Dendritic cell treated with granulocyte-macrophage colony-stimulating factor and Interleukin-4, amounts not matched to agents 40 ng/mL and 50 ng/mL, for 4 days (primary cell): ENCODE measurements around the gene PPHLN1.

Source experiments
- H3K27ac Mint-ChIP-seq: one replicate; pipeline ENCODE4 v1.8.0; 2022; ENCODE audit warnings: mild to moderate bottlenecking, mixed read lengths
- H3K27me3 Mint-ChIP-seq: one replicate; pipeline ENCODE4 v1.8.0; 2022; ENCODE audit warnings: mild to moderate bottlenecking, mixed read lengths
- H3K36me3 Mint-ChIP-seq: one replicate; pipeline ENCODE4 v1.8.0; 2022; ENCODE audit warnings: low read depth, mixed read lengths
- H3K4me1 Mint-ChIP-seq: one replicate; pipeline ENCODE4 v1.8.0; 2022; ENCODE audit warnings: low read depth, mixed read lengths
- H3K4me3 Mint-ChIP-seq: one replicate; pipeline ENCODE4 v1.8.0; 2022; ENCODE audit warnings: mild to moderate bottlenecking, moderate library complexity, mixed read lengths
- H3K9me3 Mint-ChIP-seq: one replicate; pipeline ENCODE4 v1.8.0; 2022; ENCODE audit warnings: mixed read lengths
- intact Hi-C: fragments of 100-400 bp; cut with micrococcal nuclease; formaldehyde crosslinking; loops from one replicate; pipeline ENCODE4 v1.15.0; 2022

PPHLN1 gene

DNA sequence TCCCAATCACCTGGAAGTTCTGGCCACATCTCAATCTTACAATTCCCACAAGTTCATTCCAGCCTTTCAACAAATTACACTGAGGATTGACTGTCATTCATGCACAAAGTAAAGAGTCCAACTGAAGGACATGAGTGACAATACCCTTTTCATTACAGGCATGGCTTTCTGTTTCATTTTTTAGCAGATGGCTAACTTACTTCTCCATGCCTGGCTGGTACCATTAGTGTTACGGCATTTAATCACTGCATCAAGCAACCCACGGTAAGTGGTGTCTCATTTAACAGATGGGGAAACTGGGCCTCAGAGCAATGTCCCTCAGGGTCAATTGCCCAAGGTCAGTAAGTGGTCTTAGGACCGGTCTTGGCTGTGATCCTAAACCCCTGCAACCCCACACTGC lies 149.1 kb downstream of the PPHLN1 start:
- intact Hi-C loops = no loop called here
- H3K9me3 Mint-ChIP-seq = no peaks in the 10 kb centered on the region
- no peak overlapping the region for H3K27ac Mint-ChIP-seq
- H3K4me1 Mint-ChIP-seq = peaks cover 2% of the 10 kb centered on the region
- H3K36me3 Mint-ChIP-seq = no peaks in the 10 kb centered on the region
- peaks cover 19% of the 10 kb centered on the region for H3K27me3 Mint-ChIP-seq
- H3K4me3 Mint-ChIP-seq = no peak overlapping the region

GRCh38 chr12:42477941-42478340 lies 152.0 kb downstream of the PPHLN1 start:
- H3K27ac Mint-ChIP-seq = no peak overlapping the region
- no peaks in the 10 kb centered on the region for H3K9me3 Mint-ChIP-seq
- H3K36me3 Mint-ChIP-seq = no peaks in the 10 kb centered on the region
- peaks cover 46% of the 10 kb centered on the region for H3K27me3 Mint-ChIP-seq
- intact Hi-C loops = no loop called here
- no peaks in the 10 kb centered on the region for H3K4me1 Mint-ChIP-seq
- H3K4me3 Mint-ChIP-seq = no peak overlapping the region

DNA sequence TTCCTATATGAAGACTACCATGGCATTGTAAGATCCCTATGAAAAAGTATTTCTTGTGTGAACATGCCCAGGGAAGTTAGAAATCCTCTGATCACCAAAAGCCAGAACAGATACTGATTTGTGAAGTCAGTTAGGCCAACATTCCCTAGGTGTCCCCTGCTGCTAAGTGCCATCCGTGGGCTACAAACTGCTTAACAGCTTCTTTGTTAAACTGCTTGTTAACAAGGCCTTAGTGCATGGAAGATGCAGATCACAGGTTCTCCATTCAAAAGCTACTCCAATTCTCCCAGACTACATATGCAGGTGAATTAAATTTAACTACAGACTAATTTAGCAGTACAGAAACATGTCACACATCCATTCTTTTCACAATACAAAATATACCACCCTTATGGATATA lies 155.4 kb downstream of the PPHLN1 start:
- no peaks in the 10 kb centered on the region for H3K9me3 Mint-ChIP-seq
- H3K36me3 Mint-ChIP-seq = peaks cover 9% of the 10 kb centered on the region
- H3K4me1 Mint-ChIP-seq = peaks cover 8% of the 10 kb centered on the region
- no peak overlapping the region for H3K27ac Mint-ChIP-seq
- intact Hi-C loops = loop anchor here (5.0 kb wide), 3 partner anchors 106 to 856 kb away; partner anchors contain the start of gene PRICKLE1
- H3K4me3 Mint-ChIP-seq = no peak overlapping the region
- peaks cover 70% of the 10 kb centered on the region for H3K27me3 Mint-ChIP-seq

DNA sequence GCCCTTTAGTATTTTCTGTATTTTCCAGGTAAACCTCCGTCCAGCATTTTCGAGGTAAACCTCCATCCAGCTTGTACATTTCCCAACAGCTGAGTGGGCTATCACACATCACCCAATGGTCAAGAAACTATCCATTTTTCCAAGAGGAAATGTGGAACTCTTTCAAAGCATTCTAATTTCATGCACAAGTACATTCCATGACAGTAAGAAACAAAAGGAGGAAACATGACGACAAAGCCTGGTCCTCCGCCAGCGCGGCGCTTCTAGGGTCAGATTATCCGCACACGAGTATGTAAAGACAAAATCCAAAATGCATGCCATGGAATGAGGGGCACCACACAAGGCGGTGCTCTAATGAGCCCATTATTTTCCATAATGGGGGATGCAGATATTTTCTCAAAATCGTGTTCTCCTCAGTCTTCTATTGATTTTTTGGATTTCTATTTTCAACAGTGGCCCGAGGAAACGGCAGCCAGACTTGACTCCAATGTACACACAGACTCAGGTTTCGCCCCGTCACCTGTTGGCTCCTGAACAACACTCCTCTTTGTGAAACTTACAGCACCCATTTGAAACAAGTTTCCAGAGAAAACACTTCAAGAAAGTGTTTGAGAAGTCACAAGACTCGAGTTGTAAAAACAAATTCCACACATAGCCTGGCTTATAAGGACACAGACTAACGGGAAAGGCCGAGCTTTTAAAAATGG lies 156.2 kb downstream of the PPHLN1 start:
- Mint-ChIP-seq H3K4me3 (peak overlapping the region; percentile 90), H3K27me3 (peaks cover 77% of the 10 kb centered on the region), H3K9me3 (no peaks in the 10 kb centered on the region), H3K36me3 (peaks cover 9% of the 10 kb centered on the region), H3K27ac (no peak overlapping the region), H3K4me1 (peaks cover 8% of the 10 kb centered on the region)
- intact Hi-C loops = loop anchor here (2.0 to 5.0 kb wide), 4 partner anchors 87 to 855 kb away; partner anchors contain the start of gene PRICKLE1

- peaks cover 9% of the 10 kb centered on the region for H3K36me3 Mint-ChIP-seq
- H3K27me3 Mint-ChIP-seq = peaks cover 81% of the 10 kb centered on the region
- intact Hi-C loops = loop anchor here (2.0 to 5.0 kb wide), 4 partner anchors 86 to 854 kb away; partner anchors contain the start of gene PRICKLE1
- no peak overlapping the region for H3K27ac Mint-ChIP-seq
- H3K9me3 Mint-ChIP-seq = no peaks in the 10 kb centered on the region
- H3K4me1 Mint-ChIP-seq = peaks cover 8% of the 10 kb centered on the region
- H3K4me3 Mint-ChIP-seq = peak overlapping the region; percentile 90
These were observed 157.0 kb downstream of the PPHLN1 start for GRCh38 chr12:42482748-42483520.

- peaks cover 8% of the 10 kb centered on the region for H3K4me1 Mint-ChIP-seq
- H3K9me3 Mint-ChIP-seq = no peaks in the 10 kb centered on the region
- intact Hi-C loops = loop anchor here (2.0 to 5.0 kb wide), 4 partner anchors 85 to 854 kb away; partner anchors contain the start of gene PRICKLE1
- no peak overlapping the region for H3K27ac Mint-ChIP-seq
- peaks cover 9% of the 10 kb centered on the region for H3K36me3 Mint-ChIP-seq
- H3K4me3 Mint-ChIP-seq = peak overlapping the region; percentile 90
- peaks cover 78% of the 10 kb centered on the region for H3K27me3 Mint-ChIP-seq
These were observed 157.5 kb downstream of the PPHLN1 start for GRCh38 chr12:42483521-42483790.

GRCh38 chr12:42484996-42485395 lies 159.0 kb downstream of the PPHLN1 start:
- Mint-ChIP-seq H3K27ac (no peak overlapping the region), H3K4me3 (no peak overlapping the region), H3K36me3 (peaks cover 9% of the 10 kb centered on the region), H3K9me3 (no peaks in the 10 kb centered on the region), H3K27me3 (peaks cover 67% of the 10 kb centered on the region), H3K4me1 (peaks cover 8% of the 10 kb centered on the region)
- intact Hi-C loops = loop anchor here (5.0 kb wide), 3 partner anchors 102 to 852 kb away; partner anchors contain the start of gene PRICKLE1

DNA sequence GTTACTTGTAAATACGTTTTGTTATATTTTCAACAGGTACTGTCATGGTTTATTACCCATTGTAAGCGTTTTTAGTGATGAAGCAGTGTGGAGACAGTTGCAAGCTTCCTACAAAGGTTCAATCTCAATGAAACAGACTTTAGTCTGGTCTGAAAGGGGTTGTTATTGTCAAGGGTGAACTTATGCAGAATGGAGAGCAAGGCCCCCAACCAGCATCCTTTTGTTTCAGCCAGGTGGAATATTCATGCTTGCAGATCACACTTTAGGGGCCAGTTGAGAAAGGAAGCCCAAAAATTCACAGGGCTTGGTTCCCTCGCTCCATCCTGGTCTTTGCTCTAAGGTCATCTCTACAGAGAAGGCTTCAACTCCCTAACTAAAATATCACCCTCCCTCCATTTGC lies 159.9 kb downstream of the PPHLN1 start:
- H3K27ac Mint-ChIP-seq = no peak overlapping the region
- peaks cover 8% of the 10 kb centered on the region for H3K4me1 Mint-ChIP-seq
- intact Hi-C loops = no loop called here
- H3K27me3 Mint-ChIP-seq = peaks cover 65% of the 10 kb centered on the region
- no peak overlapping the region for H3K4me3 Mint-ChIP-seq
- no peaks in the 10 kb centered on the region for H3K9me3 Mint-ChIP-seq
- peaks cover 9% of the 10 kb centered on the region for H3K36me3 Mint-ChIP-seq

GRCh38 chr12:42486407-42486806 lies 160.4 kb downstream of the PPHLN1 start:
- H3K9me3 Mint-ChIP-seq = no peaks in the 10 kb centered on the region
- intact Hi-C loops = no loop called here

DNA sequence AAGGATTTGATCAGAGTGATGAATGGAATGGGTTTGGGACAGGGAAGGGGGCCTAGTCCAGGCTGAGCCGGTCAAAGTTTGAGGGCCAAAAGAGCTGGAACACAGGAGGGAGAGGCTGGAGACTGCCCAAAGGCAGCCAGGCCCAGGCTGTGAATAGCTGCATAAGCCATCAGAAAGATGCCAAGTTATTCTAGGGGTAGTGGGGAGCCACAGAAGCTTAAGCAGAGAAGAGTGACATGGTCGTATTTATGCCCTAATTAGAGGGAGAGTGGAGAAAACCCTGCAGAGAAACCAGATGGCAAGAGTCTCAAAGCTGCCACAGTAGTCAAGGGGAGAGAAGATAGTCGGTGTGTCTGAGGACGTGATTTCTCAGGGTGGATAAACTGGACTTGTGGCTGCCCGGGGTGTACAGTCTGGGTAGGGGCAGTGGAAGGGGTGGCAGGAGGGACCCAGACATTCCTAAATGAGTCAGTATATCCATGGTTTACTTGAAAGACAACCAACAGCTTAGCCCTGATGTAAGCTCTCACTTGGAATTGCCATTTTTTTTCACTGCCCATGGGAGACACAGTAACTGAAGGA lies 164.4 kb downstream of the PPHLN1 start:
- intact Hi-C loops = no loop called here
- no peaks in the 10 kb centered on the region for H3K4me1 Mint-ChIP-seq
- H3K27ac Mint-ChIP-seq = no peak overlapping the region
- no peaks in the 10 kb centered on the region for H3K36me3 Mint-ChIP-seq
- peaks cover 31% of the 10 kb centered on the region for H3K27me3 Mint-ChIP-seq
- no peak overlapping the region for H3K4me3 Mint-ChIP-seq
- no peaks in the 10 kb centered on the region for H3K9me3 Mint-ChIP-seq

More at GRCh38 chr12:42486407-42486806, 160.4 kb downstream of the PPHLN1 start:
- Mint-ChIP-seq H3K27me3 (peaks cover 59% of the 10 kb centered on the region), H3K27ac (no peak overlapping the region), H3K4me3 (no peak overlapping the region), H3K4me1 (peaks cover 8% of the 10 kb centered on the region), H3K36me3 (peaks cover 9% of the 10 kb centered on the region)
